Measurements from ENCODE around the gene GIT1. TPM values are rescaled to one million over a fixed set of nuclear protein-coding genes. Genes with fewer than 3 reads are reported as not detected.
A peak's percentile ranks its signal among the peaks of the same experiment; 100 is the strongest.

Gene GIT1
- polyA plus RNA-seq, 1 experiment = 32.0 TPM

DNA sequence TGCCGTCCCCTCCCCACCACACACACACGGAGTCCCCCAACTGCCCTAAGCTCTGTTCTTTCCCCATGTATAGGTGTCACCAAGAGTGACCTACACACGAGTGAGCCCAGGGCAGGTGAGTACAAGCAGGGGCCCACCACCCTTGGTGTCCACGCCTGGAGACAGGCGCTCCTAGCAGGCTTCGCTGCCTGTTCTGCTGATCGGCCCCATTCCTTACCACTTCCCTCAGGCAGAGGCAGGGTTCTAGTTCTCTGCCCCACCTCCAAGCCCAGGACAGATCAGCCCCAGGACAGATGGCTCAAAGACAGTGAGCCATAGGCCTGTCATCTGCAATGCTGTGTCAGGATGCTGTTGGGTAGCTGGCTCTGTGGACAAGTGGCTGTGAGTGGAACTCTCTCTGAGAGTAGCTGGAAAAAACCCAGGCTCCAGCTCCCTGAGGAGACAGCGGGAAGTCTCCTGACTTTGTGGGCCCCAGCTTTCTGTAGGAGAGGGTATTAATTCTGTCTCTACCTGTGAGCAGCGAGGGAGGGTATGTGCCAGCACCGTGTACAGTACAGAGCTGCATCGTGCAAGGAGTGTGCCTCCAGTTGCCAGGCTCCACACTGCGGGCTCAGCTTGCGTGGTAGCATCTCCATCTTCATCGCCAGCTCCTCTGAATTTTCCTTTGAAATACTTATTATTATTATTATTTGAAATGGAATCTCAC is 20.1 kb downstream of the GIT1 start:
- TF ChIP-seq CTCF (IDR thresholded peaks at IDR 0.05; ENCODE audit: insufficient read depth, low read depth, low read length) = no peak
- H3K36me3 ChIP-seq (ENCODE audit: control insufficient read depth, insufficient read depth, low read length) = peaks cover under 1% of the 10 kb centered on the region
- peak overlapping the region; percentile 79 for H3K4me3 ChIP-seq (ENCODE audit: low read depth, low read length)
- no peak for DNase-seq (ENCODE audit: low read depth)
- ChIA-PET CTCF (interaction anchor here (0.8 to 6.3 kb wide), 6 partner anchors 10 to 199 kb away, joined by 3 to 36 read pairs (median 4); no protein-coding TSS in a partner anchor), POLR2A (no interaction called here)
- H3K27me3 ChIP-seq (ENCODE audit: control insufficient read depth, insufficient read depth, low read length) = no peaks in the 10 kb centered on the region

DNA sequence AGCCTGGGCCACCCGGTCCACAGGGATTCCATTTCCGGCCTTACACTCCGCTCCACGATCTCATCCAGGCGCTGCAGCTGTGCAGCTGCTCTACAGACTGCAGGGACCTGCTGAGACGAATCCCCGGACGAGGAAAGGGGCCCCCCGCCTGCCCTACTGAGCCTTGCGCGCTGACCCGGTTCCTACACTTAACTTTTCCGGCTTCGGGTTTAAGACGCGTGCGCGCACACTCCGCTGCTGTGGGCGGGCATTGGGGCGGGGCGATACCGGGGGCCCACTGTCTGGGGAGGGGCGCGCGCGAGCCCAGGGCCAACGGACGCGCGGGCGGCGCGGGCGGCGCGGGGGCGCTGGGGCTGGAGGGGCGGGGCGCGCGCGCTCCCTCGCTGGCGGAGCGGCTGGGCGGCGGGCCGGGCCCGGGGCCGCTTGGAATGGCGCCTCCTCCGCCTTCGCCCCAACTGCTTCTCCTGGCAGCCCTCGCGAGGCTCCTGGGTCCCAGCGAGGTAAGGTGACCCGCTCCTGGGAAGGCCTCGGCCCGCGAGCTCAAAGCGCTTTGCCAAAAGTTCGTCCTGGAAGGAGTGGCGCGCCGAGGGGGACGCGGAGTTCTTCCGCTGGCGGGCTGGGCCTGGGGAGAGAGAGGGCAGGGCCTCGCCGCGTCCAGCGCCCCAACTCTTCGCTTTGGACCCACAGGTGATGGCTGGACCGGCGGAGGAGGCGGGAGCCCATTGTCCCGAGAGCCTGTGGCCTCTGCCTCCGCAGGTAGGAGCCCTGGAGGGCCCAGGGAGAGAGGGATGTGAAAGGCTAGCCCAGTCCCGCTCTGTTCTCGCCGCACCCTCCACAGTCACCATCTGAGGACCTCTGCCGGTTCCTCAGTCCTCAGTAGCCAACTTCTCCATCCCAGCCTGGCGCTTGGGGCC is 20.9 kb downstream of the GIT1 start, which contains the start of gene TP53I13:
TP53I13 (plus strand) TSS at position 371 of the 914 bp plus-strand sequence; CDS start at position 429, 58 bp downstream.
- Histone ChIP-seq H3K27me3 (ENCODE audit: control insufficient read depth, insufficient read depth, low read length) (no peaks in the 10 kb centered on the region), H3K36me3 (ENCODE audit: control insufficient read depth, insufficient read depth, low read length) (no peaks in the 10 kb centered on the region; the same call in 1 of the 2 replicates), H3K4me3 (ENCODE audit: low read depth, low read length) (peak within 1 kb of the TSS; percentile 79)
- DNase-seq (ENCODE audit: low read depth) = no peak
- TF ChIP-seq CTCF (IDR thresholded peaks at IDR 0.05; ENCODE audit: insufficient read depth, low read depth, low read length) = 0 out of 2 replicates have a peak, but pooled peaks have one; percentile 5
- ChIA-PET POLR2A (no interaction called here), CTCF (interaction anchor here (0.7 to 6.3 kb wide), 12 partner anchors 10 to 199 kb away, joined by 3 to 36 read pairs (median 3); no protein-coding TSS in a partner anchor)

DNA sequence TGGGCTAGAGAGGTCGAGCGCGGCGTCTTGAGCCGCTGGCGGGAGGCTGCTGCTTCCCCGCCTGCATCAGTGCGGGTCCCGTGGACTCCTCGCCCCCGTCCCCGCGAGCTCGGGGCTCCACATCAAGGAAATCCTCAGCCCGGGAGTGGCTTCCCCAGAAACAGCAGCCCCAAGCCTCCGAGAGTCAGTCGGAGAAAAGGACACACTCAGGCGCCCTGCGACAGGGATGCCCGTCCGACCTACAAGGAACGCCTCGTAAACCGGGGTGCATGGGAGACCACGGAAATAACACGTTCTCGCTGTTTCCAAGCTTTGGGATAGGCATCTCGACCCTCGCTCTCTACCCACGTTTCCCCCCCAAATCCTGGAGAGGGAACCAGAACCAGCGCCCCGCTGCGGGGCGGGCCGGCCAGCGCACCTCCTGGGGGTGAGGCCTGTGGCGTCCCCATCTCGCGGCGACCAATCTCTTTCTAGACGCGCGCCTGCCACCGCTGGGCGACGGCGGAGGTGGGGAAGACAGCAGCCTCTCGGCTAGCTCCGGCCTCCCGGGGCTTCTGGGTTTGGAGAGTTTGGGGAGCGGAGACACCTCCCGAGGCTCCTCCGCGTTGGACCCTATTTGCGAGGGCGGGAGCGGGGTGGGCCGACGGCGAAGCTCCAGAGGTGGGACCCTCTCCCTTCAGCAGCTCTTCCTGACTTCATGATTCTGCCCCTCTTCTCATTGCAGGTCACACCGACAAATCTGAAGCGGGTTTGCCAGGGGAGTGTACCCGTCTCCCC is 21.7 kb downstream of the GIT1 start:
- H3K27me3 ChIP-seq (ENCODE audit: control insufficient read depth, insufficient read depth, low read length) = no peaks in the 10 kb centered on the region
- peak overlapping the region; percentile 49 for H3K4me3 ChIP-seq (ENCODE audit: low read depth, low read length)
- peaks cover under 1% of the 10 kb centered on the region for H3K36me3 ChIP-seq (ENCODE audit: control insufficient read depth, insufficient read depth, low read length)
- peak; percentile 53 for TF ChIP-seq CTCF (IDR thresholded peaks at IDR 0.05; ENCODE audit: insufficient read depth, low read depth, low read length)
- DNase-seq (ENCODE audit: low read depth) = no peak
- POLR2A ChIA-PET = no interaction called here
- CTCF ChIA-PET = interaction anchor here (0.7 to 4.7 kb wide), 8 partner anchors 9 to 198 kb away, joined by 3 to 30 read pairs (median 7); no protein-coding TSS in a partner anchor

GRCh38 chr17:29567304-29567553 is 22.2 kb downstream of the GIT1 start:
- TF ChIP-seq CTCF (IDR thresholded peaks at IDR 0.05; ENCODE audit: insufficient read depth, low read depth, low read length) = no peak
- ChIA-PET CTCF (interaction anchor here (1.0 to 4.7 kb wide), 5 partner anchors 11 to 197 kb away, joined by 3 to 30 read pairs (median 13); no protein-coding TSS in a partner anchor), POLR2A (no interaction called here)

More at GRCh38 chr17:29567304-29567553, 22.2 kb downstream of the GIT1 start:
- peaks cover 3% of the 10 kb centered on the region for H3K36me3 ChIP-seq (ENCODE audit: control insufficient read depth, insufficient read depth, low read length)
- no peak for DNase-seq (ENCODE audit: low read depth)
- no peaks in the 10 kb centered on the region for H3K27me3 ChIP-seq (ENCODE audit: control insufficient read depth, insufficient read depth, low read length)
- peak overlapping the region; percentile 49 for H3K4me3 ChIP-seq (ENCODE audit: low read depth, low read length)
